ENCODE data around the gene UNC5B.

- TF ChIP-seq CTCF (IDR thresholded peaks at IDR 0.05) = no peak
- TF ChIP-seq POLR2A (IDR thresholded peaks at IDR 0.05) = no peak
Observed at GRCh38 chr10:71325267-71325666, 112.9 kb downstream of the UNC5B start.
